Kidney (tissue), 14 donors: ENCODE results near the gene SPEF1. TPM values are rescaled to one million over a fixed set of nuclear protein-coding genes. Genes with fewer than 3 reads are reported as not detected.

ENCODE experiments used
- DNase-seq, 5 donors: peaks; one replicate each; pipeline ENCODE4 v3.0.0-alpha.2; 2013 to 2020
- FAIRE-seq: peaks from 2 replicates; lab custom pipeline; 2012; peaks lifted over from hg19 to GRCh38; lab: Jason Lieb, UNC
- H3K27ac ChIP-seq, 2 donors: one replicate each; pipeline ENCODE4 v1.7.0; 2013; ENCODE audit warnings: low read depth in 2 of 2, low read length in 2 of 2, inconsistent platforms in 1 of 2
- H3K27me3 ChIP-seq: one replicate; pipeline ENCODE4 v1.7.1; 2013; ENCODE audit warnings: low read length, inconsistent platforms; ENCODE audit not compliant: control insufficient read depth, insufficient read depth
- H3K36me3 ChIP-seq, 3 donors: one replicate each; pipeline versions ENCODE4 v1.7.0 to v1.7.1; 2013; ENCODE audit warnings: low read length in 3 of 3, control low read depth in 1 of 3, inconsistent platforms in 1 of 3; ENCODE audit not compliant: insufficient read depth in 3 of 3, control insufficient read depth in 2 of 3
- H3K4me1 ChIP-seq, 3 donors: one replicate each; pipeline versions ENCODE4 v1.7.0 to v1.7.1; 2013; ENCODE audit warnings: low read length in 3 of 3, inconsistent platforms in 1 of 3, low read depth in 1 of 3; ENCODE audit not compliant: control insufficient read depth in 2 of 3, insufficient read depth in 2 of 3
- H3K4me3 ChIP-seq, 3 donors: one replicate each; pipeline versions ENCODE4 v1.7.0 to v1.8.1; 2013; ENCODE audit warnings: low read length in 3 of 3, control low read depth in 1 of 3, inconsistent platforms in 1 of 3
- H3K9ac ChIP-seq, 3 donors: one replicate each; pipeline versions ENCODE4 v1.7.0 to v1.7.1; 2013; ENCODE audit warnings: low read length in 3 of 3, control low read depth in 1 of 3, inconsistent platforms in 1 of 3
- H3K9me3 ChIP-seq, 3 donors: one replicate each; pipeline versions ENCODE4 v1.7.0 to v1.7.1; 2013; ENCODE audit warnings: low read length in 3 of 3, control low read depth in 1 of 3, inconsistent platforms in 1 of 3; ENCODE audit not compliant: control insufficient read depth in 2 of 3, insufficient read depth in 1 of 3
- intact Hi-C: fragments of 100-400 bp; cut with DNase I; formaldehyde crosslinking; loops from one replicate; pipeline ENCODE4 v1.11.1; 2022
- polyA plus RNA-seq: library from polyadenylated mRNA; stranded (reverse); fragments of 350-450 nt; fragmentation: Illumina TruSeq; extraction: RNeasy Lipid Tissue Mini Kit (QIAGEN cat#74804); gene quantifications from one replicate; pipeline ENCODE4 v1.2.3, GENCODE V29; 2014; ENCODE audit warnings: low read depth, low replicate concordance; ENCODE audit not compliant: insufficient read depth
- total RNA-seq: library from RNA; stranded (reverse); fragmentation: NEBNext Ultra II Directional; extraction: Animal tissue kit (Norgen Biotek cat#: 25700); gene quantifications from one replicate; pipeline ENCODE4 v1.2.1, GENCODE V29; 2021
- TF ChIP-seq, protein P1 (sequence below): IDR thresholded peaks from 3 replicates; pipeline ENCODE4 v1.5.1; 2012; ENCODE audit warnings: mild to moderate bottlenecking, moderate library complexity, borderline replicate concordance; ENCODE audit not compliant: insufficient read depth; ENCODE audit errors: extremely low read depth
- donor health status: control.
- donor health status: control.
- donor health status: control.
- donor health status: control.
- donor health status: control.
- donor health status: DM: yes; HTN: yes; CAD: no.
- donor health status: Normal renal cell carcinoma (clear cell type).

Gene SPEF1
- total and polyA plus RNA-seq, 2 donors from 2014 or later, result 3.4 to 3.8 TPM

DNA sequence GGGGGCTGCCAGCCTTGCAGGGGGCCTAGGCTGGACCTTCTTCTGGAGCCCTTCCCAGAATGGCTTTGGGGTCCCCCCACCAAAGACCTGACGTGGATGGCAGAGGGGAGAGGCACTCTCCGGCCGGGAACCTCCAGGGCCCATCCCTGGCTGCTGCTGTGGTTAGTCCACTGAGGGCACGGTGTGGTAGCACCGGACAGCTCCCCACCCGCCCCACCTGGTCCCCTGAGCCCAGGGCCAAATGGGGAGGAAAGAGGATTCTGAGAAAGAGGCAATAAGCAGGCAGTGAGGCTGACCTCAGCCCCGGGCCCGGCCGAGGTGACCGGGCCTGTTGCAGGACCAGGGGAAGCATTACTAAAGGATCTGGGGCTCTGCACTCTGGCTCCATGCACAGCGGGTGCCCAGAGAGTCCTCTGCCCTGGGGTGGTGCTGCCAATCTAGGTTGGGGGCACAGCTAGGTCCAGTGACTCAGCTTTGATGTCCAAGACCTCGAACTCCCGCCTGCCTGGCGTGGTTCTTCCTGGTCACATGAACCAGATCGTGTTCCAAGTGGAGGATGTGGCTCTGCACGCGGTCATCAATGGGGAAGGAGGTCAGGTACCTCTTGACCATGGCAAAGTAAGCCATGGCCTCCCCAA, 3.1 kb upstream of the SPEF1 start:
- H3K36me3 ChIP-seq, result no peaks in the 10 kb centered on the region
- H3K4me3 ChIP-seq, result peak overlapping the region in 1 of 3 donors; percentile 74
- intact Hi-C loops, result no loop called here
- FAIRE-seq (no peak), DNase-seq (peak in 2 of 5 donors; percentile 52 to 65)
- peaks cover 0 to 25% (median 18%) of the 10 kb centered on the region in 3 donors for H3K4me1 ChIP-seq
- TF ChIP-seq, protein P1, sequence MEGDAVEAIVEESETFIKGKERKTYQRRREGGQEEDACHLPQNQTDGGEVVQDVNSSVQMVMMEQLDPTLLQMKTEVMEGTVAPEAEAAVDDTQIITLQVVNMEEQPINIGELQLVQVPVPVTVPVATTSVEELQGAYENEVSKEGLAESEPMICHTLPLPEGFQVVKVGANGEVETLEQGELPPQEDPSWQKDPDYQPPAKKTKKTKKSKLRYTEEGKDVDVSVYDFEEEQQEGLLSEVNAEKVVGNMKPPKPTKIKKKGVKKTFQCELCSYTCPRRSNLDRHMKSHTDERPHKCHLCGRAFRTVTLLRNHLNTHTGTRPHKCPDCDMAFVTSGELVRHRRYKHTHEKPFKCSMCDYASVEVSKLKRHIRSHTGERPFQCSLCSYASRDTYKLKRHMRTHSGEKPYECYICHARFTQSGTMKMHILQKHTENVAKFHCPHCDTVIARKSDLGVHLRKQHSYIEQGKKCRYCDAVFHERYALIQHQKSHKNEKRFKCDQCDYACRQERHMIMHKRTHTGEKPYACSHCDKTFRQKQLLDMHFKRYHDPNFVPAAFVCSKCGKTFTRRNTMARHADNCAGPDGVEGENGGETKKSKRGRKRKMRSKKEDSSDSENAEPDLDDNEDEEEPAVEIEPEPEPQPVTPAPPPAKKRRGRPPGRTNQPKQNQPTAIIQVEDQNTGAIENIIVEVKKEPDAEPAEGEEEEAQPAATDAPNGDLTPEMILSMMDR, result no peak
- H3K9ac ChIP-seq, result no peak overlapping the region
- no peaks in the 10 kb centered on the region for H3K9me3 ChIP-seq
- no peak overlapping the region for H3K27ac ChIP-seq
- no peaks in the 10 kb centered on the region for H3K27me3 ChIP-seq

DNA sequence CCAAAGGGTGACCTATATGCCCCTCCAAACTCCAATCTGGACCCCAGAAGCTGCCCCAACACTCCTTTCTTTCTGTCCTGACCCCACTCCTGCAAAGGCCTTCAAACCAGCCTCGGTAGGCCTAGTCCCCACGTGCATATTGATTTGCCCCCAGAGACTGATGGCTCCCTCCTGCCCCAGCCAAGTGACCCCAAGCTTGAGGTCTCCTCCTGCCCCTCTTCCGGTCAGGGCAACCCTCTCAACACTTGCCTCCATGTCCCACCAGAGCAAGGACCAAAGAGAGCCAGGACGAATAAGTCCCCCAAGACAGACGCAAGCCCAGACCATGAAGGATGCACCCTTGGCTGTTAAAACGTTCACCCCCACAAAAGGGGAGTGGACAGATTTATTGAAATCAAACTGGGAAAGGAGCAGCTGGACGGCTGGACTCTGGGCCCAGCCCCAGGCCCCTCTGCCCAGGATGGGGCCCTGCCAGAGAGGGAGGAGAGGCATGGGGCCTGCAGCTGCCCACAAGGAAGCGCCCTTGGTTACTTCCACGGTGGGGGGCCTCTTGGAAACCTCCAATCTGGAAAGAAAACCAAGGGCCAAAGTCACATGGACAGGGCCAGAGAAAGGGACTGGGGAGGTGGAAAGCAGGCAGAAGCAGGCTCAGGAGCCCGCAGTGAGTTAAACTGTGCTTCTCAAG, 2.4 kb upstream of the SPEF1 start:
- no peak for FAIRE-seq
- peak overlapping the region in 1 of 3 donors; percentile 19 for H3K9ac ChIP-seq
- no peaks in the 10 kb centered on the region for H3K36me3 ChIP-seq

GRCh38 chr20:3783068-3783489, 1.8 kb upstream of the SPEF1 start:
- no peak overlapping the region for H3K27ac ChIP-seq
- intact Hi-C loops, result no loop called here

More for the DNA sequence above, 2.4 kb upstream of the SPEF1 start:
- TF ChIP-seq, protein P1, result no peak
- Histone ChIP-seq H3K27ac (no peak overlapping the region), H3K4me3 (no peak overlapping the region), H3K27me3 (no peaks in the 10 kb centered on the region), H3K4me1 (peaks cover 0 to 25% (median 13%) of the 10 kb centered on the region in 3 donors), H3K9me3 (no peaks in the 10 kb centered on the region)
- intact Hi-C loops, result no loop called here
- DNase-seq, result peak in 1 of 5 donors; percentile 55

More at GRCh38 chr20:3783068-3783489, 1.8 kb upstream of the SPEF1 start:
- no peak for FAIRE-seq
- TF ChIP-seq, protein P1, result no peak
- Histone ChIP-seq H3K4me1 (peaks cover 0 to 27% (median 9%) of the 10 kb centered on the region in 3 donors), H3K36me3 (no peaks in the 10 kb centered on the region), H3K27me3 (no peaks in the 10 kb centered on the region), H3K4me3 (no peak overlapping the region), H3K9me3 (no peaks in the 10 kb centered on the region), H3K9ac (peak overlapping the region in 1 of 3 donors; percentile 19)
- DNase-seq, result peak in 4 of 5 donors; percentile 50 to 67 (median 62)
